Osteoblast (primary cell): ENCODE results near the gene ATG7. TPM values are rescaled to one million over a fixed set of nuclear protein-coding genes. Genes with fewer than 3 reads are reported as not detected.

ENCODE experiments used
- DNase-seq: peaks from one replicate; pipeline ENCODE4 v3.0.0; 2011; ENCODE audit warnings: low spot score, mixed read lengths; ENCODE audit not compliant: insufficient read length; ENCODE audit errors: missing footprints
- H2AFZ ChIP-seq: 2 replicates; pipeline ENCODE4 v1.6.0; 2011; ENCODE audit warnings: mild to moderate bottlenecking, low read length
- H3K27ac ChIP-seq: 2 replicates; pipeline ENCODE4 v1.5.1; 2011; ENCODE audit warnings: mild to moderate bottlenecking, low read depth, low read length, moderate library complexity
- H3K27me3 ChIP-seq: 2 replicates; pipeline ENCODE4 v1.6.0; 2012; ENCODE audit warnings: mild to moderate bottlenecking, control low read depth, inconsistent platforms, low read length, moderate library complexity; ENCODE audit not compliant: insufficient read depth
- H3K36me3 ChIP-seq: 2 replicates; pipeline ENCODE4 v1.5.1; 2011; ENCODE audit warnings: mild to moderate bottlenecking, low read length, control low read depth, moderate library complexity; ENCODE audit not compliant: insufficient read depth
- H3K4me1 ChIP-seq: 2 replicates; pipeline ENCODE4 v1.5.1; 2011; ENCODE audit warnings: mild to moderate bottlenecking, low read length, control low read depth, moderate library complexity; ENCODE audit not compliant: insufficient read depth
- H3K4me2 ChIP-seq: 2 replicates; pipeline ENCODE4 v1.6.0; 2011; ENCODE audit warnings: mild to moderate bottlenecking, low read length; ENCODE audit not compliant: insufficient read depth
- H3K4me3 ChIP-seq: fragments of 200-600 bp; sonication (generic); 3 replicates; pipeline ENCODE4 v1.5.1; 2012; ENCODE audit warnings: mild to moderate bottlenecking, low read length, inconsistent platforms; ENCODE audit not compliant: insufficient read depth
- H3K79me2 ChIP-seq: 2 replicates; pipeline ENCODE4 v1.6.0; 2012; ENCODE audit warnings: mild to moderate bottlenecking, low read length, control low read depth, inconsistent platforms; ENCODE audit not compliant: insufficient read depth
- H3K9me3 ChIP-seq: 2 replicates; pipeline ENCODE4 v1.5.1; 2011; ENCODE audit warnings: low read depth, low read length, control low read depth
- H4K20me1 ChIP-seq: 2 replicates; pipeline ENCODE4 v1.6.0; 2012; ENCODE audit warnings: mild to moderate bottlenecking, low read length, control low read depth; ENCODE audit not compliant: insufficient read depth
- total RNA-seq: library from RNA; depleted of rRNA; stranded (reverse); fragments of >200 nt; gene quantifications from 2 replicates; pipeline ENCODE4 v1.2.3, GENCODE V29; 2012
- TF ChIP-seq, protein P1 (sequence below): IDR thresholded peaks from 2 replicates; pipeline ENCODE4 v1.5.1; 2011; ENCODE audit warnings: mild to moderate bottlenecking, low read depth, low read length, moderate library complexity; ENCODE audit errors: extremely low read depth

The ATG7 gene
- total RNA-seq, 1 donor, result 93.4 TPM

DNA sequence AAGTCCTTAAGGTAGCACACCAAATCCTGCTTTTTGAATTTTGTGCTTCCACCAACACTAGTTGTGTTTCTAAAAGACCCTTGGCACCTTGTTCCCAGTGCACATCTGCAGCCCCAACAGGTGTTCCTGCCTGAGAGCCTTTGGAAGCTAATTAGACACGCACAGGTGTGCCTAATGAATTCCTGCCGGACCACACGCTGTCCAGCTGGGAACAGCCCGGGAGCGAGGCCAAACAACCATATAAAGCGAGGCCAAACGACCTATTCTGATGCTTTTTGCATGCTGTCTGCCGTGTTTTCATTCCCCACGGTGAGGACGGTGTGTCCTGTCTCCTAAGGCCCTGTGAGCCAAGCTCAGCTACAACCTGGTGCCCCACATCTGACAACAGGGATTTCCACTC is 99.5 kb downstream of the ATG7 start:
- H3K4me2 ChIP-seq, result no peak overlapping the region
- peaks cover 14% of the 10 kb centered on the region for H3K36me3 ChIP-seq
- no peak overlapping the region for H2AFZ ChIP-seq
- DNase-seq, result no peak
- H3K9me3 ChIP-seq, result no peaks in the 10 kb centered on the region
- TF ChIP-seq, protein P1, sequence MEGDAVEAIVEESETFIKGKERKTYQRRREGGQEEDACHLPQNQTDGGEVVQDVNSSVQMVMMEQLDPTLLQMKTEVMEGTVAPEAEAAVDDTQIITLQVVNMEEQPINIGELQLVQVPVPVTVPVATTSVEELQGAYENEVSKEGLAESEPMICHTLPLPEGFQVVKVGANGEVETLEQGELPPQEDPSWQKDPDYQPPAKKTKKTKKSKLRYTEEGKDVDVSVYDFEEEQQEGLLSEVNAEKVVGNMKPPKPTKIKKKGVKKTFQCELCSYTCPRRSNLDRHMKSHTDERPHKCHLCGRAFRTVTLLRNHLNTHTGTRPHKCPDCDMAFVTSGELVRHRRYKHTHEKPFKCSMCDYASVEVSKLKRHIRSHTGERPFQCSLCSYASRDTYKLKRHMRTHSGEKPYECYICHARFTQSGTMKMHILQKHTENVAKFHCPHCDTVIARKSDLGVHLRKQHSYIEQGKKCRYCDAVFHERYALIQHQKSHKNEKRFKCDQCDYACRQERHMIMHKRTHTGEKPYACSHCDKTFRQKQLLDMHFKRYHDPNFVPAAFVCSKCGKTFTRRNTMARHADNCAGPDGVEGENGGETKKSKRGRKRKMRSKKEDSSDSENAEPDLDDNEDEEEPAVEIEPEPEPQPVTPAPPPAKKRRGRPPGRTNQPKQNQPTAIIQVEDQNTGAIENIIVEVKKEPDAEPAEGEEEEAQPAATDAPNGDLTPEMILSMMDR, result no peak
- no peaks in the 10 kb centered on the region for H4K20me1 ChIP-seq
- H3K4me3 ChIP-seq, result no peak overlapping the region
- H3K79me2 ChIP-seq, result no peaks in the 10 kb centered on the region
- H3K27me3 ChIP-seq, result no peaks in the 10 kb centered on the region
- no peak overlapping the region for H3K27ac ChIP-seq
- peaks cover 7% of the 10 kb centered on the region for H3K4me1 ChIP-seq

DNA sequence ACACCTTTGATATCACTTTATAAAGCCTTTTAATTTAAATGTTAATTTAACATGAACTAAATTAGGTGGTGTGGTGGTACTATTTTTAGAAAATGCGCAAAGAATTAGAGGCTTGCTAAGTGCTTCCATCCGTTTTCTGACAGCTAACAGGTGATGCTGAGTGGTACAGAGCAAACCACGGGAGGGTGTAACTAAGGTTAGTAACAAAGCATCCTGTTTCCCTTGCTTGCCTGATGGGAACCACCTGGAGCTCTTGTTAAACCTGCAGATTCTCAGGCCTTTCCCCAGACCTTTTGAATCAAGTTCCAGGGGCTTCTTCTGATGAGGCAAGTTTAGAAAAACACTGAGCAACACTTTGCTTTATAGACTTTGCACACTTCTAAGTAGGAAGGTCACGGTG is 101.0 kb downstream of the ATG7 start:
- Histone ChIP-seq H3K4me1 (no peaks in the 10 kb centered on the region), H4K20me1 (no peaks in the 10 kb centered on the region), H3K4me3 (no peak overlapping the region), H3K27ac (no peak overlapping the region), H3K27me3 (no peaks in the 10 kb centered on the region), H3K9me3 (no peaks in the 10 kb centered on the region), H3K79me2 (no peaks in the 10 kb centered on the region), H3K36me3 (peaks cover 14% of the 10 kb centered on the region), H2AFZ (no peak overlapping the region), H3K4me2 (no peak overlapping the region)
- no peak for DNase-seq
- TF ChIP-seq, protein P1, result no peak

DNA sequence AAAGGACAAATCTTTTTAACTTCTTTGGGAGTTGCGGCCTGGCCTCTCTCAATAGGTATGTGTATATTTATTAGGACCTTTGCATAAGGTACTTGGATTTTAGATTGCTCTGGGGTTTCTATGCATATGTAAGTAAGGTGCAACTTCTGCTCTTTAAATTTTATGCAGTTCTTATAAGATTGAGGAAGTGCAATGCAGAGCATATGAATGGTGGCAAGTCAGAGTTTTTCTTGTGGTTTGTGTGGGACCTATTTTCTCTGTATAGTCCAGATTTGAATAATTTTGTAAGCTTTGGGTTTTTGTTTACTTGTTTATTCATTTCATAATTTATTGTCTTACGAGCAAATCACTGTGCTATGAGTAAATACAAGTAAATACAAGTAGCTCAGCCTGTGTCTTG is 101.5 kb downstream of the ATG7 start:
- Histone ChIP-seq H4K20me1 (no peaks in the 10 kb centered on the region), H3K27me3 (no peaks in the 10 kb centered on the region), H3K4me1 (no peaks in the 10 kb centered on the region), H3K79me2 (no peaks in the 10 kb centered on the region), H3K27ac (no peak overlapping the region), H3K9me3 (no peaks in the 10 kb centered on the region), H2AFZ (no peak overlapping the region), H3K4me2 (no peak overlapping the region), H3K36me3 (peaks cover 14% of the 10 kb centered on the region), H3K4me3 (no peak overlapping the region)
- TF ChIP-seq, protein P1, result no peak
- no peak for DNase-seq

DNA sequence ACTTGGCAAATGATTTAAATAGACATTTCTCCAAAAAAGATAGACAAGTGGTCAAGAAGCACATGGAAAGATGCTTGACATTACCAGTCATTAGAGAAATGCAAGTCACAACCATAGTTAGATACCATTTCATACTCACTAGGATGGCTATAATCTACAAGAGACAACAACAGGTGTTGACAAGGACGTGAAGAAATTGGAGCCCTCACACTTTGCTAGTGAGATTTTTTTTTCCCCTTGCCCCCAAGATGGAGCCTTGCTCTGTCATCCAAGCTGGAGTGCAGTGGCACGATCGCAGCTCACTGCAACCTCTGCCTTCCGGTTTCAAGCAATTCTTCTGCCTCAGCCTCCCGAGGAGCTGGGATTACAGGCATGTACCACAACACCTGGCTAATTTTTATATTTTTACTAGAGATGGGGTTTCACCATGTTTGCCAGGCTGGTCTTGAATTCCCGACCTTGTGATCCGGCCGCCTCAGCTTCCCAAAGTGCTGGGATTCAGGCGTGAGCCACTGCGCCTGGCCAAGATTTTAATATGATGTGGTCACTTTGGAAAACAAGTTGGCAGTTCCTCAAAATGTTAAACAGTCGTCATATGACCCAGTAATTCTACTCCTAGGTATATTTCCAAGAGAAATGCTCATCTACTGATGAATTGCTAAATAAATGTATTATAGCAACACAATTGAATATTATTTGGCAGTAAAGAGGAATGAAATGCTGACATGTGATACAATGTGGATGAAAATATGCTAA is 103.3 kb downstream of the ATG7 start:
- H2AFZ ChIP-seq, result no peak overlapping the region
- H3K9me3 ChIP-seq, result no peaks in the 10 kb centered on the region
- H3K4me3 ChIP-seq, result no peak overlapping the region
- TF ChIP-seq, protein P1, result no peak
- H3K27me3 ChIP-seq, result no peaks in the 10 kb centered on the region
- no peak overlapping the region for H3K4me2 ChIP-seq
- no peak for DNase-seq
- H3K79me2 ChIP-seq, result no peaks in the 10 kb centered on the region
- H4K20me1 ChIP-seq, result no peaks in the 10 kb centered on the region
- H3K36me3 ChIP-seq, result peaks cover 14% of the 10 kb centered on the region
- H3K27ac ChIP-seq, result no peak overlapping the region
- H3K4me1 ChIP-seq, result peaks cover 13% of the 10 kb centered on the region
